K562 (cell line): ENCODE measurements around the gene PHTF1. TPM values are rescaled to one million over a fixed set of nuclear protein-coding genes. Genes with fewer than 3 reads are reported as not detected.

Source experiments
- ARID1B ChIP-seq: fragments of 450-650 bp; IDR thresholded peaks from 2 replicates; pipeline ENCODE4 v1.6.1; 2016; ENCODE audit warnings: antibody characterized with exemption, mild to moderate bottlenecking, inconsistent platforms
- C11orf30 ChIP-seq: fragments of 450-650 bp; IDR thresholded peaks from 2 replicates; pipeline ENCODE4 v1.6.1; 2016; ENCODE audit warnings: low read depth, mild to moderate bottlenecking
- DIDO1 ChIP-seq: fragments of 450-650 bp; IDR thresholded peaks from 2 replicates; pipeline ENCODE4 v1.6.1; 2016; ENCODE audit warnings: low read depth, missing biosample characterization, missing genetic modification characterization
- DPF2 ChIP-seq: fragments of 450-650 bp; IDR thresholded peaks from 2 replicates; pipeline ENCODE4 v1.6.1; 2016
- EP300 ChIP-seq: IDR thresholded peaks from 2 replicates; pipeline ENCODE4 v1.6.1; 2012; ENCODE audit warnings: low read length, improper control_type of control experiment
- GATAD2B ChIP-seq: fragments of 450-650 bp; IDR thresholded peaks from 2 replicates; pipeline ENCODE4 v1.6.1; 2017; ENCODE audit warnings: mild to moderate bottlenecking, borderline replicate concordance
- IRF1 ChIP-seq: sonication (generic); formaldehyde crosslinking; IDR thresholded peaks from 2 replicates; pipeline ENCODE4 v1.8.0; 2022; ENCODE audit warnings: missing genetic modification reagents, mild to moderate bottlenecking, borderline replicate concordance
- JUNB ChIP-seq: fragments of 450-650 bp; formaldehyde crosslinking; conservative IDR thresholded peaks from 2 replicates; pipeline ENCODE4 v1.4.0; 2020; ENCODE audit warnings: mild to moderate bottlenecking
- KDM2B ChIP-seq: fragments of 250-450 bp; sonication (Bioruptor Pico); IDR thresholded peaks from 2 replicates; pipeline ENCODE4 v1.8.0; 2021; ENCODE audit warnings: mild to moderate bottlenecking, moderate library complexity
- MEIS2 ChIP-seq: fragments of 450-650 bp; IDR thresholded peaks from 2 replicates; pipeline ENCODE4 v1.6.1; 2014; ENCODE audit warnings: mild to moderate bottlenecking; ENCODE audit not compliant: partially characterized antibody
- MTA2 ChIP-seq: fragments of 450-650 bp; IDR thresholded peaks from 2 replicates; pipeline ENCODE4 v1.6.1; 2016; ENCODE audit warnings: low read depth
- MXI1 ChIP-seq: IDR thresholded peaks from 2 replicates; pipeline ENCODE4 v1.6.1; 2011; ENCODE audit warnings: low read depth, mild to moderate bottlenecking, improper control_type of control experiment, low read length
- NR2C2 ChIP-seq, 2 experiments: fragments of 200-800 bp in 1 of 2; sonication (Bioruptor generic) in 1 of 2; sonication (generic) in 1 of 2; formaldehyde crosslinking in 1 of 2; IDR thresholded peaks; 2 replicates each; pipeline versions ENCODE4 v1.6.1 to v1.8.0; 2016 to 2022; ENCODE audit warnings: mild to moderate bottlenecking in 1 of 2, missing compliant biosample characterization in 1 of 2, missing genetic modification characterization in 1 of 2, missing genetic modification reagents in 1 of 2
- RUNX1 ChIP-seq: sonication (generic); IDR thresholded peaks from 2 replicates; pipeline ENCODE4 v1.6.1; 2016; ENCODE audit warnings: antibody characterized with exemption, low read depth
- SMAD4 ChIP-seq: fragments of 250-450 bp; sonication (Bioruptor Pico); conservative IDR thresholded peaks from 2 replicates; pipeline ENCODE4 v1.8.0; 2021; ENCODE audit warnings: inconsistent platforms, mild to moderate bottlenecking, moderate library complexity
- SMARCC2 ChIP-seq: fragments of 450-650 bp; IDR thresholded peaks from 2 replicates; pipeline ENCODE4 v1.6.1; 2017; ENCODE audit warnings: antibody characterized with exemption, moderate library complexity, mild to moderate bottlenecking, low read depth
- STAT5A ChIP-seq: IDR thresholded peaks from 2 replicates; pipeline ENCODE4 v1.6.1; 2012; ENCODE audit warnings: low read length, inconsistent platforms, borderline replicate concordance
- THRA ChIP-seq: fragments of 450-650 bp; IDR thresholded peaks from 2 replicates; pipeline ENCODE4 v1.6.1; 2017; ENCODE audit warnings: mild to moderate bottlenecking, moderate library complexity
- YBX1 ChIP-seq: fragments of 450-650 bp; IDR thresholded peaks from 2 replicates; pipeline ENCODE4 v1.7.1; 2016; ENCODE audit warnings: mild to moderate bottlenecking
- ZNF253 ChIP-seq: fragments of 250-450 bp; sonication (Bioruptor Pico); conservative IDR thresholded peaks from 2 replicates; pipeline ENCODE4 v1.6.1; 2021; ENCODE audit warnings: mild to moderate bottlenecking
- ZNF282 ChIP-seq: sonication (generic); formaldehyde crosslinking; IDR thresholded peaks from 2 replicates; pipeline ENCODE4 v1.8.1; 2023; ENCODE audit warnings: missing genetic modification reagents
- ZNF316 ChIP-seq: fragments of 450-650 bp; IDR thresholded peaks from 2 replicates; pipeline ENCODE4 v1.6.1; 2016
- ZNF780A ChIP-seq: fragments of 250-450 bp; sonication (Bioruptor Pico); IDR thresholded peaks from 2 replicates; pipeline ENCODE4 v1.5.0; 2021; ENCODE audit warnings: mild to moderate bottlenecking
- polyA plus RNA-seq, 8 experiments: library from polyadenylated mRNA; depleted of rRNA in 4 of 8; stranded (reverse) in 5 of 8; unstranded in 3 of 8; fragments of >200 nt; fragmentation: Nextera tagmentation in 2 of 8; fragmentation: Illumina TruSeq in 1 of 8; extraction: Ambion mirVana in 2 of 8; extraction: Trizol in 1 of 8; gene quantifications; 2 replicates each; pipeline versions ENCODE4 v1.2.1 to v1.2.3, GENCODE V29; 2011 to 2014; ENCODE audit warnings: inconsistent platforms in 1 of 8, missing spikeins in 1 of 8
- total RNA-seq, 7 experiments: library from RNA; depleted of rRNA in 6 of 7; stranded (reverse); fragments of >200 nt in 6 of 7; fragmentation: Illumina TruSeq in 2 of 7; extraction: Trizol in 2 of 7; gene quantifications; 2 replicates each; pipeline versions ENCODE4 v1.2.1 to v1.2.3, GENCODE V29; 2011 to 2021; ENCODE audit warnings: low replicate concordance in 1 of 7
- TF ChIP-seq, protein P1 (sequence below): fragments of 450-650 bp; formaldehyde crosslinking; IDR thresholded peaks from 2 replicates; pipeline ENCODE4 v1.4.0; 2020; ENCODE audit warnings: mild to moderate bottlenecking, moderate library complexity
- TF ChIP-seq, protein P2 (sequence below): sonication (generic); formaldehyde crosslinking; IDR thresholded peaks from 2 replicates; pipeline ENCODE4 v1.5.0; 2020; ENCODE audit warnings: missing genetic modification reagents
- TF ChIP-seq, protein P3 (sequence below), 2 experiments: fragments of 450-650 bp in 1 of 2; sonication (generic) in 1 of 2; formaldehyde crosslinking; conservative IDR thresholded peaks; 2 replicates each; pipeline versions ENCODE4 v1.4.0 to v1.8.1; 2020 to 2022; ENCODE audit warnings: mild to moderate bottlenecking in 1 of 2, missing genetic modification reagents in 1 of 2

The PHTF1 gene
- total and polyA plus RNA-seq, 9 of the 15 experiments (the other 6 are each of a cell fraction or from before 2014, with no cell fraction given), result 8.4 to 36.2 (median 23.0) TPM

GRCh38 chr1:113676524-113676923 lies 82.8 kb downstream of the PHTF1 start (continued):
- TF ChIP-seq SMARCC2, result peak; percentile 47; the same call in 1 of the 2 replicates
- TF ChIP-seq C11orf30, result no peak
- no peak for TF ChIP-seq ZNF282
- no peak for TF ChIP-seq RUNX1
- TF ChIP-seq SMAD4 (CRISPR knock-in tag), result 0 out of 2 replicates have a peak, but pooled peaks have one; percentile 16
- no peak for TF ChIP-seq YBX1
- TF ChIP-seq IRF1, result no peak
- TF ChIP-seq ARID1B, result peak; percentile 91
- peak; percentile 46; the same call in 1 of the 2 replicates for TF ChIP-seq STAT5A
- TF ChIP-seq, protein P1, sequence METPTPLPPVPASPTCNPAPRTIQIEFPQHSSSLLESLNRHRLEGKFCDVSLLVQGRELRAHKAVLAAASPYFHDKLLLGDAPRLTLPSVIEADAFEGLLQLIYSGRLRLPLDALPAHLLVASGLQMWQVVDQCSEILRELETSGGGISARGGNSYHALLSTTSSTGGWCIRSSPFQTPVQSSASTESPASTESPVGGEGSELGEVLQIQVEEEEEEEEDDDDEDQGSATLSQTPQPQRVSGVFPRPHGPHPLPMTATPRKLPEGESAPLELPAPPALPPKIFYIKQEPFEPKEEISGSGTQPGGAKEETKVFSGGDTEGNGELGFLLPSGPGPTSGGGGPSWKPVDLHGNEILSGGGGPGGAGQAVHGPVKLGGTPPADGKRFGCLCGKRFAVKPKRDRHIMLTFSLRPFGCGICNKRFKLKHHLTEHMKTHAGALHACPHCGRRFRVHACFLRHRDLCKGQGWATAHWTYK (CRISPR knock-in tag), result peak; percentile 19; the same call in 1 of the 2 replicates
- TF ChIP-seq NR2C2 (CRISPR knock-in tag; IDR thresholded peaks at IDR 0.05), result no peak
- no peak for TF ChIP-seq NR2C2 (tag; IDR thresholded peaks at IDR 0.05)
- no peak for TF ChIP-seq GATAD2B
- TF ChIP-seq KDM2B (CRISPR knock-in tag), result no peak
- TF ChIP-seq JUNB (CRISPR knock-in tag), result no peak
- TF ChIP-seq MTA2, result peak; percentile 73
- TF ChIP-seq, protein P2, sequence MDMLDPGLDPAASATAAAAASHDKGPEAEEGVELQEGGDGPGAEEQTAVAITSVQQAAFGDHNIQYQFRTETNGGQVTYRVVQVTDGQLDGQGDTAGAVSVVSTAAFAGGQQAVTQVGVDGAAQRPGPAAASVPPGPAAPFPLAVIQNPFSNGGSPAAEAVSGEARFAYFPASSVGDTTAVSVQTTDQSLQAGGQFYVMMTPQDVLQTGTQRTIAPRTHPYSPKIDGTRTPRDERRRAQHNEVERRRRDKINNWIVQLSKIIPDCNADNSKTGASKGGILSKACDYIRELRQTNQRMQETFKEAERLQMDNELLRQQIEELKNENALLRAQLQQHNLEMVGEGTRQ (CRISPR knock-in tag), result no peak
- no peak for TF ChIP-seq ZNF253 (CRISPR knock-in tag)
- peak; percentile 75 for TF ChIP-seq EP300
- TF ChIP-seq ZNF780A, result no peak
- TF ChIP-seq MEIS2, result peak; percentile 69
- TF ChIP-seq DPF2, result peak; percentile 74
- TF ChIP-seq MXI1, result no peak
- no peak for TF ChIP-seq DIDO1
- TF ChIP-seq ZNF316, result no peak
- no peak for TF ChIP-seq THRA
- TF ChIP-seq, protein P3, sequence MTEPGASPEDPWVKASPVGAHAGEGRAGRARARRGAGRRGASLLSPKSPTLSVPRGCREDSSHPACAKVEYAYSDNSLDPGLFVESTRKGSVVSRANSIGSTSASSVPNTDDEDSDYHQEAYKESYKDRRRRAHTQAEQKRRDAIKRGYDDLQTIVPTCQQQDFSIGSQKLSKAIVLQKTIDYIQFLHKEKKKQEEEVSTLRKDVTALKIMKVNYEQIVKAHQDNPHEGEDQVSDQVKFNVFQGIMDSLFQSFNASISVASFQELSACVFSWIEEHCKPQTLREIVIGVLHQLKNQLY (CRISPR knock-in tag; conservative IDR thresholded peaks at IDR 0.05), result no peak
